ENCODE data around the gene MYT1. TPM values are rescaled to one million over a fixed set of nuclear protein-coding genes. Genes with fewer than 3 reads are reported as not detected.

The MYT1 gene
- total RNA-seq, 1 experiment from 2014 or later: 7.1 TPM

DNA sequence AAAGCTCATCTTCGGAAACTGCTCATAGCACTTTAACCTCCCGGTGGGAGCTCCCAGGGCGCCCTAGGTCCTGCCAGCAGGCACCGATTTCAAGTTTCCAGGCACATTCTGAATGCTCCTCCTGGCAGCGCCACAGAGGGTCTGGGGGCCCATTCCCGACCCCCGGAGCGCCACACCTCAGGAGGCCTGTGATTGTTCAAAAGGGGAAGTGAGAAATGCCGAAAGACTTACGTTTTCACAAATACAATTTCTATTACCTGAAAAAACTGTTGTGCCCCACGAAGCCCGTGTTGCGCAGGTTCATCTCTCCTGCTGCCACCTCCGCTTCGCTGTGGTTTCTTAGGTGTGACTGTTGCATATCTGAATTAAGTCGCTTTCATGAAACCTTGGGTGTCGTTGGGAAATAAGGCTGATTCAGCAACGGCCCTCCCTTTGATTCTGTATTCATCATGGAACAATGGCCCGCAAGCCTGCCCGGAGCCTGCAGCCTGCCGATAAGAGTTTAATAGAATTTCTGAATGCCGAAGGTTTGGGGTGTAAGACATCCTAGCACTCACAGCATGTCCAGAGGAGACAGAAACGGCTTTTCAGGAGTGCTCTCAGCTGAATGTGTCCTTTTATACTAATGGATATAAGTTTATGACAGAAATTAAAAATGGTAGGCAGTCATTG lies 1.9 kb upstream of the MYT1 start:
- Histone ChIP-seq H3K4me2 (ENCODE audit: low read length) (no peak overlapping the region), H3K9me2 (ENCODE audit: insufficient read depth) (no peaks in the 10 kb centered on the region), H3K9ac (ENCODE audit: low read length) (no peak overlapping the region), H3K27me3 (ENCODE audit: insufficient read depth, low read length) (no peaks in the 10 kb centered on the region), H2AFZ (ENCODE audit: low read depth, low read length, poor library complexity, severe bottlenecking) (no peak overlapping the region), H3K9me3 (ENCODE audit: control insufficient read depth in 1 of 2, insufficient read depth in 1 of 2, low read depth in 1 of 2, low read length in 2 of 2) (no peaks in the 10 kb centered on the region), H3K27ac (ENCODE audit: low read depth, low read length) (no peak overlapping the region), H3K4me3 (replicated peaks in 1 of 2; ENCODE audit: low read depth in 1 of 2, low read length in 2 of 2) (no peak overlapping the region), H3K4me1 (ENCODE audit: control insufficient read depth in 1 of 2, insufficient read depth in 2 of 2, low read length in 2 of 2) (peaks cover 0 to 6% of the 10 kb centered on the region in 2 experiments; a peak in 2 of 4 replicates), H3K36me3 (ENCODE audit: control insufficient read depth in 1 of 2, insufficient read depth in 2 of 2, low read length in 2 of 2) (no peaks in the 10 kb centered on the region), H3K79me2 (ENCODE audit: insufficient read depth, low read length) (no peaks in the 10 kb centered on the region), H4K20me1 (ENCODE audit: insufficient read depth) (no peaks in the 10 kb centered on the region)
- BruUV-seq (replicated peaks): no TSS peak
- POLR2A ChIA-PET: no interaction called here
- no peak for TF ChIP-seq ELF1 (IDR thresholded peaks at IDR 0.05; ENCODE audit: borderline replicate concordance, low read depth)
- no peak for TF ChIP-seq RAD21 (IDR thresholded peaks at IDR 0.05; ENCODE audit: low read depth)
- TF ChIP-seq POLR2A (IDR thresholded peaks at IDR 0.05; ENCODE audit: borderline replicate concordance, extremely low read depth, insufficient read depth, insufficient read length): no peak
- no peak for TF ChIP-seq POLR2AphosphoS5 (IDR thresholded peaks at IDR 0.05; ENCODE audit: low read depth, low read length)
- no peak for TF ChIP-seq CBX3 (IDR thresholded peaks at IDR 0.05; ENCODE audit: low read depth)
- no peak for TF ChIP-seq MAX (IDR thresholded peaks at IDR 0.05)
- TF ChIP-seq, protein P1, sequence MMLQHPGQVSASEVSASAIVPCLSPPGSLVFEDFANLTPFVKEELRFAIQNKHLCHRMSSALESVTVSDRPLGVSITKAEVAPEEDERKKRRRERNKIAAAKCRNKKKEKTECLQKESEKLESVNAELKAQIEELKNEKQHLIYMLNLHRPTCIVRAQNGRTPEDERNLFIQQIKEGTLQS (IDR thresholded peaks at IDR 0.05): no peak
- no peak for TF ChIP-seq EZH2phosphoT487 (IDR thresholded peaks at IDR 0.05; ENCODE audit: borderline replicate concordance)
- no peak for TF ChIP-seq SIN3A (IDR thresholded peaks at IDR 0.05; ENCODE audit: low read depth)
- no peak for TF ChIP-seq EZH2 (IDR thresholded peaks at IDR 0.05)
- no peak for TF ChIP-seq FOSL1 (IDR thresholded peaks at IDR 0.05; ENCODE audit: low read depth)
- no peak for TF ChIP-seq JUND (IDR thresholded peaks at IDR 0.05)
- no peak for TF ChIP-seq SRF (IDR thresholded peaks at IDR 0.05; ENCODE audit: low read depth)
- no peak for TF ChIP-seq ZBTB33 (IDR thresholded peaks at IDR 0.05; ENCODE audit: extremely low read depth, insufficient replicate concordance, low read length)
- no peak for TF ChIP-seq TCF7L2 (IDR thresholded peaks at IDR 0.05; ENCODE audit: borderline replicate concordance, extremely low read depth, insufficient read depth, insufficient read length)
- TF ChIP-seq REST (IDR thresholded peaks at IDR 0.05; ENCODE audit: low read depth): no peak
- no peak for TF ChIP-seq EGR1 (IDR thresholded peaks at IDR 0.05; ENCODE audit: low read depth)
- TF ChIP-seq ZNF274 (IDR thresholded peaks at IDR 0.05; ENCODE audit: low read depth, low read length): no peak
- no peak for TF ChIP-seq SP1 (IDR thresholded peaks at IDR 0.05; ENCODE audit: low read depth)
- CTCF ChIA-PET: no interaction called here
- DNase-seq (ENCODE audit: low read depth, low spot score): no peak
- intact Hi-C loops (cut with micrococcal nuclease): no loop called here
- RAD21 ChIA-PET (ENCODE audit: low non-redundant PET in 1 of 2, low total read pairs in 2 of 2, uncharacterized antibody in 2 of 2, unreplicated experiment in 2 of 2): no interaction called here
- ATAC-seq: no peak

Data from HCT116 (cell line).